OCI-LY1 (cell line): ENCODE results near the gene AP3M1.

Experiments
- H2AFZ ChIP-seq: fragments of 200-600 bp; sonication (generic), shearing (Covaris generic); 2 replicates; pipeline ENCODE4 v1.6.0; 2014; ENCODE audit warnings: antibody characterized with exemption, mild to moderate bottlenecking, low read length
- H3F3A ChIP-seq: fragments of 200-600 bp; sonication (generic), shearing (Covaris generic); 2 replicates; pipeline ENCODE4 v1.6.0; 2014; ENCODE audit warnings: mild to moderate bottlenecking, antibody characterized with exemption, low read length, moderate library complexity; ENCODE audit not compliant: insufficient read depth
- H3K27ac ChIP-seq: fragments of 200-600 bp; sonication (generic); 2 replicates; pipeline ENCODE4 v1.5.1; 2014; ENCODE audit warnings: low read length, mixed run types, mild to moderate bottlenecking, low read depth; ENCODE audit not compliant: poor library complexity, severe bottlenecking
- H3K27me3 ChIP-seq: fragments of 200-600 bp; sonication (generic); 2 replicates; pipeline ENCODE4 v1.6.0; 2014; ENCODE audit warnings: antibody characterized with exemption, mild to moderate bottlenecking, low read length, moderate library complexity; ENCODE audit not compliant: insufficient read depth
- H3K36me3 ChIP-seq: fragments of 200-600 bp; sonication (generic); 2 replicates; pipeline ENCODE4 v1.6.1; 2014; ENCODE audit warnings: mild to moderate bottlenecking, antibody characterized with exemption, low read length, moderate library complexity, mixed read lengths; ENCODE audit not compliant: insufficient read depth
- H3K4me1 ChIP-seq: fragments of 200-600 bp; sonication (generic); 2 replicates; pipeline ENCODE4 v1.5.1; 2014; ENCODE audit warnings: mild to moderate bottlenecking, low read length, moderate library complexity; ENCODE audit not compliant: insufficient read depth, severe bottlenecking
- H3K4me2 ChIP-seq: fragments of 200-600 bp; sonication (generic), shearing (Covaris generic); 2 replicates; pipeline ENCODE4 v1.6.1; 2014; ENCODE audit warnings: low read length
- H3K4me3 ChIP-seq: fragments of 200-600 bp; sonication (generic); 2 replicates; pipeline ENCODE4 v1.5.1; 2014; ENCODE audit warnings: low read length, low read depth, mild to moderate bottlenecking, mixed read lengths; ENCODE audit not compliant: poor library complexity, severe bottlenecking
- H3K79me2 ChIP-seq: fragments of 200-600 bp; shearing (Covaris generic); 2 replicates; pipeline ENCODE4 v1.6.1; 2016; ENCODE audit warnings: mixed run types, low read length, mixed read lengths; ENCODE audit not compliant: insufficient read depth
- H3K9ac ChIP-seq: fragments of 200-600 bp; sonication (generic), shearing (Covaris generic); 2 replicates; pipeline ENCODE4 v1.6.1; 2014; ENCODE audit warnings: mild to moderate bottlenecking, low read length, mixed read lengths
- H3K9me2 ChIP-seq: fragments of 200-600 bp; sonication (generic), shearing (Covaris generic); 2 replicates; pipeline ENCODE4 v1.6.1; 2014; ENCODE audit warnings: low read depth, mild to moderate bottlenecking, low read length, mixed read lengths
- H3K9me3 ChIP-seq: fragments of 200-600 bp; shearing (Covaris generic); 2 replicates; pipeline ENCODE4 v1.6.1; 2014; ENCODE audit warnings: low read length, mixed read lengths
- H4K20me1 ChIP-seq: fragments of 200-600 bp; sonication (generic), shearing (Covaris generic); 2 replicates; pipeline ENCODE4 v1.6.0; 2016; ENCODE audit warnings: mild to moderate bottlenecking, low read length; ENCODE audit not compliant: insufficient read depth
- CTCF ChIP-seq: fragments of 200-600 bp; sonication (generic), shearing (Covaris generic); IDR thresholded peaks from 2 replicates; pipeline ENCODE4 v1.5.1; 2017; ENCODE audit warnings: mild to moderate bottlenecking, antibody characterized with exemption, low read length, moderate library complexity, mixed read lengths
- EZH2 ChIP-seq: fragments of 200-600 bp; sonication (generic), shearing (Covaris generic); IDR thresholded peaks from 2 replicates; pipeline ENCODE4 v1.8.0; 2017; ENCODE audit warnings: borderline replicate concordance, mixed run types, mild to moderate bottlenecking, antibody characterized with exemption, low read length, moderate library complexity, mixed read lengths

Gene AP3M1

DNA sequence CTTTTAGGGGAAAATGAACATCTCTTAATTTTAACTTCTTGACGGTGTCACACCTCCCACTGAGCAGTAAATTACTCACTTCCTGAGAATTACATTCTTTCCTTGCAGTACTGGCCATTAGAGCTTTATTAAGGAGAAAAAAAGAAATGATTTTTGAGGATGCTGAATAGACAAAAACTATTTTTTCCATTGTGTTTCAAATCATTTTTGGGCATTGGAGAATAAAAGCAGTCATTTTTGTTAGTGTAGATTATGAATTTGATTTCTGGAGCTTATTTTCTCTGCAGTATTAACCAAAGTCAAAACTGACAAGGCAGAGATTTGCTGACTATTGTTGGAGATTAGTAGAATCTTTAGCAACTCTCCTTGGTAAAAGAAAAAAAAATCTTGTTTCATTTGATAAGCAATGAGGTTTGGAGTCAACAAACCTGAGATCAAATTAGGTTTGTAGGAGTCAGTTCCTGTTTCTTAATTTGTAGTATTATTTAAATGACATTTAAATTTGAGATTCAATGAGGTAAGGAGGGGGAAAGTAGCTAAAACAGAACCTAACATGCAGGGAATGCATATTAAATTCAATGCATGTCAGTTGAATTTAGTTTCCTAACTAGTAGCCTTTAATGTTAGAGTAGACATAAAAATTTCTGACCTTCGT, 70.6 kb downstream of the AP3M1 start:
- Histone ChIP-seq H3F3A (no peaks in the 10 kb centered on the region), H3K4me3 (no peak overlapping the region), H3K36me3 (no peaks in the 10 kb centered on the region), H3K4me2 (no peak overlapping the region), H3K9me3 (no peaks in the 10 kb centered on the region), H2AFZ (no peak overlapping the region), H3K4me1 (peaks cover 26% of the 10 kb centered on the region), H3K27ac (no peak overlapping the region), H3K9ac (no peak overlapping the region), H3K9me2 (no peaks in the 10 kb centered on the region), H4K20me1 (no peaks in the 10 kb centered on the region), H3K79me2 (no peaks in the 10 kb centered on the region), H3K27me3 (no peaks in the 10 kb centered on the region)
- no peak for TF ChIP-seq EZH2

- no peaks in the 10 kb centered on the region for H3K27me3 ChIP-seq
- no peaks in the 10 kb centered on the region for H3K79me2 ChIP-seq
- H3K4me3 ChIP-seq: no peak overlapping the region
- no peak overlapping the region for H3K27ac ChIP-seq
- TF ChIP-seq CTCF (no peak), EZH2 (no peak)
- no peaks in the 10 kb centered on the region for H3F3A ChIP-seq
- H3K4me1 ChIP-seq: peaks cover 26% of the 10 kb centered on the region
- no peaks in the 10 kb centered on the region for H4K20me1 ChIP-seq
- H3K4me2 ChIP-seq: no peak overlapping the region
- H3K9me2 ChIP-seq: no peaks in the 10 kb centered on the region
- H3K9ac ChIP-seq: no peak overlapping the region
- H3K36me3 ChIP-seq: no peaks in the 10 kb centered on the region
- no peaks in the 10 kb centered on the region for H3K9me3 ChIP-seq
- no peak overlapping the region for H2AFZ ChIP-seq
These were observed 71.3 kb downstream of the AP3M1 start for GRCh38 chr10:74079028-74079935.

DNA sequence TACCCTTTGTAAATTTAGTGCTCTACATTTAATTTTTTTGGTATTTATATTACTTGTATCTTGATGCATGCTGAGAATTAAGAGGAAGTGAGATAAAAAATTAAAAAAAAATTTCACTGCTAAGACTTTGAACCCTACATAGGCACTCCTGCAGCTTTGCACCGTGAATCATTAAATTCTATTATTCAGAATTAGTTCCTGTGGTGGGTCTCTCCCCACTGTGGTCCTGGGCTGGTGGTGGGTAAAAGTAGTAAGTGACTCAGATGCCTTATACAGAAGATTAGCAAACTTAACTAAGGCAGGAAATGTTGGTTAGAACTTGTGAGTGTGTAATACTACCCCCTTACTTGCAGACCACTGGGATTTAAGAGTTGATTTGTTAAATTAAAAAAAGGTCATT, 72.6 kb downstream of the AP3M1 start:
- Histone ChIP-seq H3K9ac (no peak overlapping the region), H3K4me2 (no peak overlapping the region), H3K36me3 (no peaks in the 10 kb centered on the region), H3K9me3 (no peaks in the 10 kb centered on the region), H3K9me2 (no peaks in the 10 kb centered on the region), H3K27me3 (no peaks in the 10 kb centered on the region), H3K27ac (no peak overlapping the region), H3F3A (no peaks in the 10 kb centered on the region), H3K79me2 (no peaks in the 10 kb centered on the region), H4K20me1 (no peaks in the 10 kb centered on the region), H3K4me3 (no peak overlapping the region), H3K4me1 (peaks cover 26% of the 10 kb centered on the region), H2AFZ (no peak overlapping the region)
- no peak for TF ChIP-seq EZH2
- TF ChIP-seq CTCF: no peak
